AG04449 (cell line): ENCODE measurements around the gene ABLIM2.

Source experiments
- CTCF ChIA-PET: fragments of 350-600 bp; formaldehyde crosslinking; extraction: SDS; loops from one replicate; lab custom pipeline; 2021; ENCODE audit warnings: antibody characterized with exemption; lab: Yijun Ruan, JAX
- POLR2A ChIA-PET: fragments of 400-600, 350-600 bp; formaldehyde crosslinking; extraction: SDS; loops from one replicate; lab custom pipeline; 2020; ENCODE audit warnings: antibody characterized with exemption, inconsistent platforms; lab: Yijun Ruan, JAX
- DNase-seq: peaks from one replicate; pipeline ENCODE4 v3.0.0-alpha.2; 2010; ENCODE audit warnings: low read depth, low spot score
- H3K4me3 ChIP-seq: 2 replicates; pipeline ENCODE4 v1.5.1; 2011; ENCODE audit warnings: low read depth, mild to moderate bottlenecking, control low read depth, low read length
- TF ChIP-seq, protein P1 (sequence below): IDR thresholded peaks from one replicate; pipeline ENCODE4 v1.5.1; 2011; ENCODE audit warnings: mild to moderate bottlenecking, moderate library complexity, low read length, control low read depth, inconsistent platforms; ENCODE audit not compliant: insufficient read depth; ENCODE audit errors: missing control alignments

ABLIM2 gene

GRCh38 chr4:8090312-8090711 lies 68.3 kb downstream of the ABLIM2 start:
- DNase-seq = no peak
- TF ChIP-seq, protein P1, sequence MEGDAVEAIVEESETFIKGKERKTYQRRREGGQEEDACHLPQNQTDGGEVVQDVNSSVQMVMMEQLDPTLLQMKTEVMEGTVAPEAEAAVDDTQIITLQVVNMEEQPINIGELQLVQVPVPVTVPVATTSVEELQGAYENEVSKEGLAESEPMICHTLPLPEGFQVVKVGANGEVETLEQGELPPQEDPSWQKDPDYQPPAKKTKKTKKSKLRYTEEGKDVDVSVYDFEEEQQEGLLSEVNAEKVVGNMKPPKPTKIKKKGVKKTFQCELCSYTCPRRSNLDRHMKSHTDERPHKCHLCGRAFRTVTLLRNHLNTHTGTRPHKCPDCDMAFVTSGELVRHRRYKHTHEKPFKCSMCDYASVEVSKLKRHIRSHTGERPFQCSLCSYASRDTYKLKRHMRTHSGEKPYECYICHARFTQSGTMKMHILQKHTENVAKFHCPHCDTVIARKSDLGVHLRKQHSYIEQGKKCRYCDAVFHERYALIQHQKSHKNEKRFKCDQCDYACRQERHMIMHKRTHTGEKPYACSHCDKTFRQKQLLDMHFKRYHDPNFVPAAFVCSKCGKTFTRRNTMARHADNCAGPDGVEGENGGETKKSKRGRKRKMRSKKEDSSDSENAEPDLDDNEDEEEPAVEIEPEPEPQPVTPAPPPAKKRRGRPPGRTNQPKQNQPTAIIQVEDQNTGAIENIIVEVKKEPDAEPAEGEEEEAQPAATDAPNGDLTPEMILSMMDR = no peak
- ChIA-PET POLR2A (interaction anchor here (0.6 kb wide), 1 partner anchor 34 kb away, joined by 3 read pairs; no protein-coding TSS in a partner anchor), CTCF (no interaction called here)
- no peak overlapping the region for H3K4me3 ChIP-seq

GRCh38 chr4:8089862-8090261 lies 68.8 kb downstream of the ABLIM2 start:
- TF ChIP-seq, protein P1 = no peak
- H3K4me3 ChIP-seq = no peak overlapping the region
- no peak for DNase-seq
- ChIA-PET POLR2A (interaction anchor here (0.6 kb wide), 1 partner anchor 34 kb away, joined by 3 read pairs; no protein-coding TSS in a partner anchor), CTCF (no interaction called here)

- POLR2A ChIA-PET = no interaction called here
- DNase-seq = no peak
- no peak overlapping the region for H3K4me3 ChIP-seq
- TF ChIP-seq, protein P1 = no peak
- CTCF ChIA-PET = no interaction called here
These were observed 69.6 kb downstream of the ABLIM2 start for GRCh38 chr4:8088966-8089491.

GRCh38 chr4:8087921-8088495 lies 70.6 kb downstream of the ABLIM2 start:
- TF ChIP-seq, protein P1 = no peak
- no peak for DNase-seq
- CTCF ChIA-PET = no interaction called here
- no peak overlapping the region for H3K4me3 ChIP-seq
- POLR2A ChIA-PET = no interaction called here

DNA sequence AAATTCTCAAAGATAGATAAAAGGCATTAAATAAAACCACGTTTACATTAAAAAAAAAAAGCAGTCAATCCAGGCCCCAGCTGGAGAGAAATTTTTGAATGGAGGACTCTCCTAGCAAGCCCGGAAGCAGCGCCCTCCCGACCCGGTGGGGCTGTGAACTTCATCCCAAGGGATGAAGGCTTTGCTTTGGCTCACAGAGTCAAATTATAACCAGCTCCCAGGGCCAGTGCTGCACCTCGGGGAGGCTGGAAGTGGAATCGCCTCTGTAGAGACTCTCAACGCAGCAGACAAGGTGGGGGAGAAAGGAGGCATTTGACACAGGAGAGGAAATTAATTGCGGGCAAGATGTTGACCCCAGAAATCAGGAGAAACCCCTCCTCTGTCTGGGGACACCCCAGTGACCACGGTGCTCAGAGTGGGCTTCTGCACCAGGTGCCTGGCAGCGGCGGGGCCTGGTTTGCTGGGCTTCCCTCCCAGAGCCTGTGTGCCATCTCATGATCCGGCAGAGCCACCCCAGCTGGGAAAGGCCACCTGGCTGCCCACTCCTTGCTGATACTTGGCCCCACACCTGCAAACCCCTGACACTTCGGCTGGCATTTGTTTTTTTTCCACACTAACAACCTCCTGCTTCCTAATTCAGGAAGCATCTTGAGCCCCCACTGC lies 71.7 kb downstream of the ABLIM2 start:
- TF ChIP-seq, protein P1 = no peak
- ChIA-PET POLR2A (no interaction called here), CTCF (no interaction called here)
- no peak overlapping the region for H3K4me3 ChIP-seq
- DNase-seq = no peak

- CTCF ChIA-PET = interaction anchor here (1.6 kb wide), 1 partner anchor 10 kb away, joined by 4 read pairs; no protein-coding TSS in a partner anchor
- POLR2A ChIA-PET = no interaction called here
- TF ChIP-seq, protein P1 = no peak
- no peak for DNase-seq
- no peak overlapping the region for H3K4me3 ChIP-seq
These were observed 73.0 kb downstream of the ABLIM2 start for GRCh38 chr4:8085491-8086117.
